ENCODE data around the gene NSF. TPM values are rescaled to one million over a fixed set of nuclear protein-coding genes. Genes with fewer than 3 reads are reported as not detected.

Gene NSF
- total RNA-seq, 1 donor, result 83.8 TPM

DNA sequence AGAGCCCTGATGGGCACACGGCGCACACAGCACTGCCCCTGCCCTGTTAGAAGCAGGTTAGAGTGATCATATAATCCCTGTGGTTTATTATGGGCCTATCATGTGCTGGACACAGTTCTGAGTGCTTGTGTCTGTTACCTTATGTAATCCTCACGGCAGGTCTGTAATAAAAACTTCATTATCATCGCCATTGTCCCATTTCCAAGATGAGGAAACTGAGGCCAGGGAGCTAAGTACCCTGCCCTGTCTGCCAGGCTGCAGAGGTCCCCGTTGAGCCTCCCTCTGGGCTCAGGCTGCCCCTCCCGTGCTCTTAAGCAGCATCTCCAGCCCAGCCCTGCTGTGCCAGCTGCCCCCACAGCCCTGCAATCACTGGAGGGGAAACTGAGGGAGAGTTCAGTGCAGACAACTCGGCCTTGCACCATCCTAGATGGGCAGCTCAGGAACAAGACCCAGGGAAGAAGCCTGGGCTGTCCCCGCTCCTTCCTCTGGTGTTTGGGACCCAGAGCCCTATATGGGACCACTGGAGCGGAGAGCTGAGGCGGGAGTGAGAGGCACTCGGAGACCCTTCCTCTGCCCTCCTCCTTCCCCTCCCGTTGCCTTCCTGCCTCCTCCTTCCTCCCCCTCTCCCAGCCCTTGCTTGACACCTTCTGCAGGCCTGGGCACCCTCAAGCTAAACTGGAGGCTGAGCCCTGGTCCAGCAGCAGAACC lies 186.0 kb downstream of the NSF start:
- no peak for DNase-seq (ENCODE audit: low read depth)
- H3K4me3 ChIP-seq (ENCODE audit: low read depth, low read length), result no peak overlapping the region
- TF ChIP-seq, protein P1, sequence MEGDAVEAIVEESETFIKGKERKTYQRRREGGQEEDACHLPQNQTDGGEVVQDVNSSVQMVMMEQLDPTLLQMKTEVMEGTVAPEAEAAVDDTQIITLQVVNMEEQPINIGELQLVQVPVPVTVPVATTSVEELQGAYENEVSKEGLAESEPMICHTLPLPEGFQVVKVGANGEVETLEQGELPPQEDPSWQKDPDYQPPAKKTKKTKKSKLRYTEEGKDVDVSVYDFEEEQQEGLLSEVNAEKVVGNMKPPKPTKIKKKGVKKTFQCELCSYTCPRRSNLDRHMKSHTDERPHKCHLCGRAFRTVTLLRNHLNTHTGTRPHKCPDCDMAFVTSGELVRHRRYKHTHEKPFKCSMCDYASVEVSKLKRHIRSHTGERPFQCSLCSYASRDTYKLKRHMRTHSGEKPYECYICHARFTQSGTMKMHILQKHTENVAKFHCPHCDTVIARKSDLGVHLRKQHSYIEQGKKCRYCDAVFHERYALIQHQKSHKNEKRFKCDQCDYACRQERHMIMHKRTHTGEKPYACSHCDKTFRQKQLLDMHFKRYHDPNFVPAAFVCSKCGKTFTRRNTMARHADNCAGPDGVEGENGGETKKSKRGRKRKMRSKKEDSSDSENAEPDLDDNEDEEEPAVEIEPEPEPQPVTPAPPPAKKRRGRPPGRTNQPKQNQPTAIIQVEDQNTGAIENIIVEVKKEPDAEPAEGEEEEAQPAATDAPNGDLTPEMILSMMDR (IDR thresholded peaks at IDR 0.05; ENCODE audit: insufficient read depth, low read depth, low read length), result no peak

DNA sequence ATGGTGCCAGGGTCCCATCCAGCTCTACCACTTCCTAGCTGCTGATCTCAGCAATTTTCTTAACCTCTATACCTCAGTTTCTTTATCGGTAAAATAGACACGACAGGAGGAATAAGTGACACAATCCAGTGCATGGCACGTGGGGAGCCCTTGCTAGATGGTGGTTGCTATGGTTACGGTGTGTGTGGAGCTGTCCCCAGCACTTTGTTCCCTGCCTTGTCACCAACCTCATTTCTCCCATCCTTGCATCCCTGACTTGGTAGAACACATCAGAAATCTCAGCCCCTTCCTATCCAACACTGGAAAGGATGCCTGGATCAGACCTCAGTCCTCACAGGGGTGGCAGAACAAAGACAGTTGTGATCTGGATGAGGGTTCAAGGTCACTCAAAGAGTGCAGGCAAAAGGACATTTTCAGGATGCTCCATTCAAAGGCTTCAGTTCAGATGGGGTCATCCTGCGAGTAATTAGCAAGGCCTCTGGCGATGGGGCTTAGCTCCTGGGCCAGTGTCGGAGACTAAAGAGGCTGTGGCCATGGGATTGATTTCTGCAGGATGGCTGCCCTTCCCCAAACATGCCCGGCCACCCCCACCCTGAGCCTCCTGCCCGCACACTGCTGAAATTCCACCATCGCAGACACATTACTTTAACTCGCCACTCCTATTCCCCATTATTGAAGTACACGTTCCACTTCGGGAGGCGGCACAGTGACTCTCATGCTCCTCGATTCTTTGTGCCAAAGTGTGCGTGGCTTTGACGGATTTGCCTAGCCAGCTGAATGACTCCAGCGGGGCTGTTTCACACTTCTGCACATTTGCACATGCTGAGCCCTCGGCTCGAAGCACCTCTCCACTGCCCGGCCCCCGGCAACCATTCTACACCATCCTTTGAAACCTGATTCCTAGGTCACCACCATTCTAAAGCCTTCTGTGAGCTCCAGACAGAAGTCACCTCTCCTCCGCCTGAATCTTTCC lies 187.8 kb downstream of the NSF start:
- TF ChIP-seq, protein P1 (IDR thresholded peaks at IDR 0.05; ENCODE audit: insufficient read depth, low read depth, low read length), result no peak
- DNase-seq (ENCODE audit: low read depth), result no peak
- no peak overlapping the region for H3K4me3 ChIP-seq (ENCODE audit: low read depth, low read length)

DNA sequence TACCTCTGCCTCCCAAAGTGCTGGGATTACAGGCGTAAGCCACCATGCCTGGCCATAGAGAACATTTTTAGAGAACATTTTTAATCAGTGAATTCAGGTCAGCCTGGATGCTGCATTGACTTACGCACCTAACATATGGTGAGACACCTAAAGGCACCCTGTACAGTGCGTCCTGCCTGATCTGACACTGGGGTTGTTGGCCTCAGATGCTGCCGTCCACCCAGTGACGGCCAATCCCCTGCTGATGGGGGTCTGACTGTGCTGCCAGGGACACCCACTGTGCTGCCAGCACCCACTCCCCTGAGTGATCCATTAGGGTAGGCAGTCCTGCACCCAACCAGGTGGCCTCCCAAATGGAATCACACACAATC lies 189.5 kb downstream of the NSF start:
- no peak overlapping the region for H3K4me3 ChIP-seq (ENCODE audit: low read depth, low read length)
- DNase-seq (ENCODE audit: low read depth), result no peak
- TF ChIP-seq, protein P1 (IDR thresholded peaks at IDR 0.05; ENCODE audit: insufficient read depth, low read depth, low read length), result no peak

DNA sequence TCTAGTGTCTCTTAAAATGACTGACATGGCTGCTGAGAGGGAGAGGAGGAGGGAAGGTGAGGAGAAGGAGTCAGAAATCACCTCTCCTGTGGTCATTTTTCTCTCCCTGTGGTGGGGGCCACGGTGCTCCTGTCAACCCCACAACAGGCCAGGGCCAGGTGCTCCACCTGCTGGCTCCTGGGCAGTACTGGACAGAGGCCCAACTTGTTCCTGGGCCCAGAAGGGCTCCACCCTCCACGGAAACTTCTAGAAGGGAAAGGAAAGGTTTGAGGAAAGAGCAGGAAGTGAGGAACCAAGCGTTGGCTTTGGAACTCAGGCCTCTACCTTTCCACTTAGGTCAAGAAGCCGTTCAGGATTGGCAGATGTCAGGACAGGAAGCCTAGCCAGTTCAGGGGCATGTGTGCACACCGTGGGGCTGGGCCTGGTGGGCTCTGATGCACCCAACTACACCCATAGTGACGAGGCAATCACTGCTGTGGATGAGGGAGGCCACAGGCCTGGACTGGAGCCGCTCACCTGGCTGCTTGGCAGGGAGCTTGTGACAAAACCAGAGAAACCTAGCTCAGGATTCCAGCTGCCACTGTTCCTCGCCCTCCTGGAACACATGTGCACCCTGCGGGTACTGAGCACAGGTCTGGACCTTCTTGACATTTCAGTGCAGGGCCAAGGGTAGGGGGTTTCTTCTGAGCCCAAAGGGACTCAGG lies 191.9 kb downstream of the NSF start:
- DNase-seq (ENCODE audit: low read depth), result peak; percentile 22
- H3K4me3 ChIP-seq (ENCODE audit: low read depth, low read length), result no peak overlapping the region
- TF ChIP-seq, protein P1 (IDR thresholded peaks at IDR 0.05; ENCODE audit: insufficient read depth, low read depth, low read length), result peak; percentile 75

DNA sequence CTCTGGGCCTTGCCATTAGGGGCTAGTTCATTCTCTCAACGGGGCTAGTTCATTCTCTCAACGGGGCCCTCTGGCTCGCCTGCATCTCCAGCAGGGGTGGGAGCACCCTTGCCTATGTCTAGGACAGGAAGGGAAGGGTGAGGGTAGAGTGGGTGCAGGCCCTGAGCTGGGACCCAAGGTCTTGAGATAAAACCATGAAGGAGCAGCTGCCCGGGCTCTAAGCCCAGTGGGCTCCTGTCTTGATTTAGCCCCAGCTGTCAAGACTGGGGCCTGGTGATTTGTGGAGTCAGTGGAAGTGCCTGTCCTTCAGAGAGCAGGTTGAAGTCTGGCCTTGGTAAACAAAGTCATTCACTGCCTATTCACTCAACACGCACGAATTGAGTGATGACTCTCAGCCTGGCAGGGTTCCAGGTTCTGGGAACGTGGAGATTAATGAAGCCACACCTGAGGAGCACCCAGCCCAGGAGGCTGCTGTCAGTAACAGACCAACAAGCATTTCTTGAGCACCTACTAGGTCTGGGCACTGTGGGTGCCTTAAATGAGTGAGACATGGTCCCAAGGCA lies 192.6 kb downstream of the NSF start:
- TF ChIP-seq, protein P1 (IDR thresholded peaks at IDR 0.05; ENCODE audit: insufficient read depth, low read depth, low read length), result no peak
- no peak for DNase-seq (ENCODE audit: low read depth)
- H3K4me3 ChIP-seq (ENCODE audit: low read depth, low read length), result no peak overlapping the region

DNA sequence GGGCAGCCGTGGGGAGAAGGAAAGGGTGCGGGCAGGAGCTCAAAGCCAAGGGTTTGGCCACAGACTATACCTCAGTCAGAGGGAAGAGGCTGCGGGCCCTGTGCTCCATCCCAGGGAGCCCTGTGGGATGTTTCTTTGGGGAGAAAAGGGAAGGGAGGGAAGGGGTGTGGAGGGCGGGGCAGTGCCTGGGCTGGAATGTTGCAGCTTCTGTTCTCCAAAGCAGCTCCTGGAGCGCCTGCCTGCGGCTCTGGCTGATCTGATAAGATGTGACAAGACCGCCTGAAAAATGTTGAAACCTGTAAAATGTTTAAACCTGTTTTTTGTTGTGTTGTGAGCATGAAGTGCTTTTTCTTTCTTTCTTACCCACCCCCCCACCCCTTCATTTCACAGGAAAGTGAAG lies 195.2 kb downstream of the NSF start:
- H3K4me3 ChIP-seq (ENCODE audit: low read depth, low read length), result no peak overlapping the region
- DNase-seq (ENCODE audit: low read depth), result no peak
- TF ChIP-seq, protein P1 (IDR thresholded peaks at IDR 0.05; ENCODE audit: insufficient read depth, low read depth, low read length), result no peak
